Coronary artery (tissue), 2 donors: ENCODE measurements around the gene ESAM.

ENCODE experiments used
- DNase-seq: peaks from one replicate; pipeline ENCODE4 v3.0.0-alpha.2; 2017; ENCODE audit warnings: low spot score
- H3K27ac ChIP-seq, 2 donors: fragments of 200-600 bp; sonication (generic); one replicate each; pipeline ENCODE4 v1.5.1; 2016 to 2019
- H3K4me3 ChIP-seq: fragments of 200-600 bp; sonication (generic); 2 replicates; pipeline ENCODE4 v1.5.1; 2016; ENCODE audit warnings: mild to moderate bottlenecking, moderate library complexity
- TF ChIP-seq, protein P1 (sequence below): fragments of 200-600 bp; sonication (generic); IDR thresholded peaks from one replicate; pipeline ENCODE4 v1.5.1; 2019; ENCODE audit warnings: antibody characterized with exemption

Gene ESAM

DNA sequence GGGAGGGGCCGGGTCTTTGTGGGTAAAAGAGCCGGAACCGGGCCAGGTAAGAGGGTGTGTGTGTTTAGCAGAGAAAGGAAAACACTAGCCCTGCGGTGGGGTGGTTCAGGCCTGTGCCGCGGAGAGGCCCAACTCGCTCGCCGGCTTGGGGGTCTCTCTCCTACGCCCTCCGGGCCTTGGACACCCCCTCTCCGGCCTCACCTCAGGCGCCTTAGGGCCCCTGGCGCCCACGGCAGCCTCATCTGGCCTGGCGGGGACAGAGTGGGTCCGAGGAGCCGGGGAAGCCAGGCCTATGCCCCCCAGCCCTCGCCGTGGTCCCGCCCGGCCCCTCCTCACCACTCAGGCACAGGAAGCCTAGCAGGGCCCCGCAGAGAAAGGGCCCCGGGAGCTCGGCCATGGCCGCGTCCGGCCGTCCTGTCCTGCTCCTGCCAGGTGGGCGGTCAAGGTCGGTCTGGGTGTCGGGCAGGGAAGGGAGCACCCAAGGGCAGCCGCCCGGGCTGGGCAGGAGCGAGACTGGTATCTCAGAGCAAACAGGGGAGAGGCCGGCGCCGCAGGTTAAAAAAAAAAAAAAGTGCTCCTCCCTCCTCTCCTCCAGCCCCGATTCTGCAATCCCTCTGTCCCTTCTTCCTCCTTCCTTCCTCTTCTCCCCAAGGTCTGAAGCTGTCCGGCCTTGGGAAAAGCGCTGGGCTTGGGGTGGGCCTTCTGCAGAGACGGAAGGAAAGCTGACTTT lies 10.2 kb downstream of the ESAM start, which contains the start of gene VSIG2:
TSS of gene VSIG2 (minus strand) at position 515 of the 730 bp plus-strand sequence. CDS start at position 397, 118 bp downstream.
- TF ChIP-seq, protein P1, sequence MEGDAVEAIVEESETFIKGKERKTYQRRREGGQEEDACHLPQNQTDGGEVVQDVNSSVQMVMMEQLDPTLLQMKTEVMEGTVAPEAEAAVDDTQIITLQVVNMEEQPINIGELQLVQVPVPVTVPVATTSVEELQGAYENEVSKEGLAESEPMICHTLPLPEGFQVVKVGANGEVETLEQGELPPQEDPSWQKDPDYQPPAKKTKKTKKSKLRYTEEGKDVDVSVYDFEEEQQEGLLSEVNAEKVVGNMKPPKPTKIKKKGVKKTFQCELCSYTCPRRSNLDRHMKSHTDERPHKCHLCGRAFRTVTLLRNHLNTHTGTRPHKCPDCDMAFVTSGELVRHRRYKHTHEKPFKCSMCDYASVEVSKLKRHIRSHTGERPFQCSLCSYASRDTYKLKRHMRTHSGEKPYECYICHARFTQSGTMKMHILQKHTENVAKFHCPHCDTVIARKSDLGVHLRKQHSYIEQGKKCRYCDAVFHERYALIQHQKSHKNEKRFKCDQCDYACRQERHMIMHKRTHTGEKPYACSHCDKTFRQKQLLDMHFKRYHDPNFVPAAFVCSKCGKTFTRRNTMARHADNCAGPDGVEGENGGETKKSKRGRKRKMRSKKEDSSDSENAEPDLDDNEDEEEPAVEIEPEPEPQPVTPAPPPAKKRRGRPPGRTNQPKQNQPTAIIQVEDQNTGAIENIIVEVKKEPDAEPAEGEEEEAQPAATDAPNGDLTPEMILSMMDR = no peak
- Histone ChIP-seq H3K27ac (peak within 1 kb of the TSS in 1 of 2 donors; percentile 65), H3K4me3 (no peak within 1 kb of the TSS)
- DNase-seq = no peak

- Histone ChIP-seq H3K4me3 (no peak overlapping the region), H3K27ac (no peak overlapping the region)
- DNase-seq = no peak
- TF ChIP-seq, protein P1 = no peak
Measured at GRCh38 chr11:124751391-124751740, 10.7 kb downstream of the ESAM start.

DNA sequence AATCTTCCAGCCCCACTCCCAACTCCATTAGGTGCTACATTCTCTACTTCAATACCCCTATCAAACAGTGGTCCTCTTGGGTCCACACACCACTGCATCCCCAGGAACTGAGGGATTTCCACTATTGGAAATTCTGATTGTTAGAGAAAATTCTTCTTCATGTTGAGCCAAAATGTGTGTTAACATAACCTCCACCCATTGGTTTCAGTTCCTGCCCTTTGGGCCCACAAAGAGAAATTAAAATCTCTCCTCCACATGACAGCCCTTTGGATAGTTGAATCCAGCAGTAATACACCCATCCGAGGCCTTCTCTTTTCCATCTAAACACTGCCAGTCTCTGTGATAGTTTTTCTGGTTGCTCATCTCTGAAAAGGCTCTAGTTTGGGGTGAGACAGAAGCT lies 12.2 kb downstream of the ESAM start:
- Histone ChIP-seq H3K4me3 (no peak overlapping the region), H3K27ac (peak overlapping the region in 1 of 2 donors; percentile 38)
- DNase-seq = no peak
- TF ChIP-seq, protein P1 = no peak

DNA sequence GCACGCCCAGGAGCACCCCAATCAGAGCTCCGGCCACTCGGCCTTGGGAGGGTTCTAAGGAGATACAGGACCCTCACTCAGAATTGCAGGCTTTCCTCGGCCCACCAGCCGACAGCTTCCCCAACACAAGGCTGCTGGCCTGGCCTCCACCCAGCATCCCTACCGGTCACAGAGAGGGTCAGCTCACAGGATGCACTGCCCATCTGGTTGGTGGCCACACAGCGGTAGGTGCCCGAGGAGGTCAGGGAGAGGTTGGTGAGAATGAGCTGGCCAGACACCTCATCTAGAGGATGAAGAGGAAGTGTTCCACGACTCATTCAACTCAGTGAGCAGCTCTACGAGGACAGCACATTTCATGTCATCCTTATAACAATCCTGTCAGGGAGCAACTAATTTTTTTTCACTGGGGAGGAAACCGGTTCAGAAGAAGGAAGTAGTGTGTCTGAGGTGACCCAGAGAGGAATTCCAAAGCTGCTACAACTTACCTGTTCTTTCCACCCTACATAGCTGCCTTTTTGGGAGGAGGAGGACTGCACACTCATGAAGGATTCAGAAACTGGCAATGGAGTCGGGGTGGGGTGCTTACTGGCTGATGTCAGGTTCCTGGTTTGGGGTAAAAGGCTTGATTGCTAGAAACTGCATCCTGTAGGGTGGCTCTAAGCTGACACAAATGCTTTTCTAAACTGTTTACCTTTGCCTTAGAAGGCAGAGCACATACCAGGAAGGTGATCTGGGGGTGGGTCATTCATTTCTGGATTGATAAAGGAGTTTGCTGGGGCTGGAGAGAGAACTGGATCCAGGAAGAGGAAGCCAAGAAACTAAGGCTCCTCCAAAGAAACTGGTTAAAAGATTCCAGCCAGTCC lies 13.4 kb downstream of the ESAM start:
- TF ChIP-seq, protein P1 = no peak
- H3K27ac ChIP-seq = peak overlapping the region in 1 of 2 donors; percentile 76
- DNase-seq = no peak
- H3K4me3 ChIP-seq = no peak overlapping the region

DNA sequence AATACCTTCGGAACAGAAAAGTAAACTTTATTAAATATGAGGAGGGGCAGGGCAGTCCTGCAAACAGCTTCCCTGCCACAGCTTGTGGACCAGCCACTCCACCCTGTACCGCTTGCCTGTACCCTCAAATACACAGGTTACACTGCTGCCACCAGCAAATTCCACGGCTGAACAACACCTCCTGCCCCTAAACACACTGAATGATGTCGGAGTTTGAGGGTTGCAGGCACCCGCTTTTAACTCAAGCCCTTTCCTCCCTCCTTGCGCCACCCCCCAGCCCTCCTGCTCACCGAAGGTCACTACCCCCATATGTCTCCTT lies 14.0 kb downstream of the ESAM start:
- TF ChIP-seq, protein P1 = no peak
- no peak for DNase-seq
- H3K27ac ChIP-seq = peak overlapping the region in 1 of 2 donors; percentile 76
- no peak overlapping the region for H3K4me3 ChIP-seq

DNA sequence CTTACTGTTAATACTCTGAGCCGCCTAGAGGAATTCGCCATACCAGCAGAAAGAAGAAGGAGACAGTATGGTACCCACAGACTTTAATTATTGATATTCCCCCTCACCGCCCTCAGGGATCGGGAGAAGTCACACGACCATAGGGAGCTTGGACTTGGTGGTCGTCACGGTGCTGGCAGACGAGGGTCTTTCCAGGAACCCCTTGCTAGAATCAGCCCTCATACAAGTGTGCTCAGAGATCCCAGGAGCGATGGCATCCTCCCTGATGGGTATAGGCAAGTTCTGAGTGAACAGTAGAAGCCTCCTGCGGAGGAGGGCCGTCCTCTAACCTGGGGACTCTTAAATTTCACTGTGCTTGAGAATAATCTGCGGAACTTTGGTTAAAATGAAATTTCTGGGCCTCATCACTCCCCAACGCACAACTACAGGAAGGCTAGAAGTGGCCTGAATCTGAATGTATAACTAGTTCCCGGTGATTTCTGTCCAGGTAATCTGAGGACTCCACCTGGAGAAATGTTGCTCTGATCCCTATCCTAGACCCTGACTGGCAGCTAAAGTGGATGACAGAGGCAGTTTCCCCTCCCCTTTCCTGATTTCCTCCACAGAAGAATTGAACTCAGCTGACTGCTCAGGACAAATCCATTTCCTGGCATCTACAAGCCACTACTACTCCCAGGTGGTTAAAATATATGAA lies 14.5 kb downstream of the ESAM start:
- TF ChIP-seq, protein P1 = no peak
- no peak for DNase-seq
- peak overlapping the region in 1 of 2 donors; percentile 76 for H3K27ac ChIP-seq
- no peak overlapping the region for H3K4me3 ChIP-seq
